Mesothelial cell of epicardium (in vitro differentiated cells): ENCODE data around the gene S1PR3. TPM values are rescaled to one million over a fixed set of nuclear protein-coding genes. Genes with fewer than 3 reads are reported as not detected.

ENCODE experiments used
- DNase-seq, 2 experiments: peaks; one replicate each; pipeline ENCODE4 v3.0.0; 2021; ENCODE audit warnings: low spot score in 2 of 2; ENCODE audit not compliant: unreplicated experiment in 2 of 2
- H3K27ac Mint-ChIP-seq: 2 replicates; pipeline ENCODE4 v1.8.0; 2021; ENCODE audit warnings: mixed read lengths
- H3K27me3 Mint-ChIP-seq: 2 replicates; pipeline ENCODE4 v1.8.0; 2021; ENCODE audit warnings: low read depth, mixed read lengths
- H3K36me3 Mint-ChIP-seq: 2 replicates; pipeline ENCODE4 v1.8.0; 2021; ENCODE audit warnings: mixed read lengths
- H3K4me1 Mint-ChIP-seq: 2 replicates; pipeline ENCODE4 v1.8.0; 2021; ENCODE audit warnings: mixed read lengths
- H3K4me3 Mint-ChIP-seq: 2 replicates; pipeline ENCODE4 v1.8.0; 2021; ENCODE audit warnings: mild to moderate bottlenecking, moderate library complexity, mixed read lengths
- H3K9me3 Mint-ChIP-seq: 2 replicates; pipeline ENCODE4 v1.8.0; 2021; ENCODE audit warnings: mixed read lengths
- total RNA-seq: library from RNA; stranded (reverse); gene quantifications from 3 replicates; pipeline ENCODE4 v1.2.1, GENCODE V29; 2021
- TF ChIP-seq, protein P1 (sequence below): fragments of 200-600 bp; sonication (generic); IDR thresholded peaks from one replicate; pipeline ENCODE4 v1.5.0; 2021; ENCODE audit warnings: antibody characterized with exemption; ENCODE audit not compliant: unreplicated experiment

S1PR3 gene
- total RNA-seq, 1 donor from 2014 or later = 38.2 TPM

DNA sequence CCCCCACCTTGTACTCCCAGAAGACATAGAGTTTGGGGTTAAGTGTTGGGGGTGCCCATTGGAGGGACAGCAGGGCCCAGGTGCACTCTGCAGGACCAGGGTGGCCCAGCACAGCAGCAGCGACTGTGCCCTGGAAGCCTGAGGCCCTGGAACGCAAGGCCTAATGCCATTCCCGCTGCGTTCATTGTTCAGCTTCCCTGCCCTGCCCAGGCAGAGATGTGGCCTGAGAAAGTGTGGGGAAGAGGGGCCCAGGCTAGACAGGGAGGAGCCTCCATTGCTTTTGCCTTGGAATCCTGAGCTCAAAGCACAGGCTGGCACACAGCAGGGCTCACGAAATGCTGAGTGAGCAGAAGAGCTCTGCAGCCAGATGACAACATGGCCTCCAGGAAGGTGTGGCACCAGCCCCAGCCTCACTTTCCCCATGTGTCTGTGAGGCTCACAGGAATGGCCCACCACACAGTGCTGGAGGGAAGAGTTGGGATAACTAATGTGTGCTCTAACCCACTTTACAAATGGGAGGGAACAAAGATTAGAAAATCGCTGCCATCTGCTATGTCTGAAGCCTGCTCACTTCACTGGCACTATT, 19.4 kb downstream of the S1PR3 start:
- TF ChIP-seq, protein P1, sequence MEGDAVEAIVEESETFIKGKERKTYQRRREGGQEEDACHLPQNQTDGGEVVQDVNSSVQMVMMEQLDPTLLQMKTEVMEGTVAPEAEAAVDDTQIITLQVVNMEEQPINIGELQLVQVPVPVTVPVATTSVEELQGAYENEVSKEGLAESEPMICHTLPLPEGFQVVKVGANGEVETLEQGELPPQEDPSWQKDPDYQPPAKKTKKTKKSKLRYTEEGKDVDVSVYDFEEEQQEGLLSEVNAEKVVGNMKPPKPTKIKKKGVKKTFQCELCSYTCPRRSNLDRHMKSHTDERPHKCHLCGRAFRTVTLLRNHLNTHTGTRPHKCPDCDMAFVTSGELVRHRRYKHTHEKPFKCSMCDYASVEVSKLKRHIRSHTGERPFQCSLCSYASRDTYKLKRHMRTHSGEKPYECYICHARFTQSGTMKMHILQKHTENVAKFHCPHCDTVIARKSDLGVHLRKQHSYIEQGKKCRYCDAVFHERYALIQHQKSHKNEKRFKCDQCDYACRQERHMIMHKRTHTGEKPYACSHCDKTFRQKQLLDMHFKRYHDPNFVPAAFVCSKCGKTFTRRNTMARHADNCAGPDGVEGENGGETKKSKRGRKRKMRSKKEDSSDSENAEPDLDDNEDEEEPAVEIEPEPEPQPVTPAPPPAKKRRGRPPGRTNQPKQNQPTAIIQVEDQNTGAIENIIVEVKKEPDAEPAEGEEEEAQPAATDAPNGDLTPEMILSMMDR = no peak
- no peaks in the 10 kb centered on the region for H3K36me3 Mint-ChIP-seq
- no peaks in the 10 kb centered on the region for H3K27me3 Mint-ChIP-seq
- H3K27ac Mint-ChIP-seq = no peak overlapping the region
- H3K4me1 Mint-ChIP-seq = peaks cover 6% of the 10 kb centered on the region
- peaks cover 1% of the 10 kb centered on the region for H3K9me3 Mint-ChIP-seq
- H3K4me3 Mint-ChIP-seq = no peak overlapping the region
- DNase-seq = no peak

DNA sequence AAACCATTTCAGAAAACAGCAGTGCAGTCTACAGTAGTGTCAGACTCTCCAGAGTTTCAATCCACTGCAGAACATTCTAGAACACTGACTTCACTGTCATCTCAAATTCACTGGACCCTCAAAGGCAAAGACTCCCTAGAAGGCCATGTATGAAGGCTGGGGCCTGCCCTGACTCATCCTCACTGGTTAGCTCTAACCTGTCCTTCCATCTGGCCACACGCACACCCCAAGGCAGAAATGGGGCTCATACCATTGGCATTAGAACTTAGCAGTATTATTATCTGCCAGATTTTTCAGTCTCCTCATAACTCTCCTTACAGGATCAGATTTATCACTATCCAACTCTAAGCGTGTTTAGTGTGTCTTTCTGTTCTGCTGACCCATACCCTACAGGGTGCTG, 20.4 kb downstream of the S1PR3 start:
- no peaks in the 10 kb centered on the region for H3K36me3 Mint-ChIP-seq
- peaks cover 3% of the 10 kb centered on the region for H3K9me3 Mint-ChIP-seq
- H3K27me3 Mint-ChIP-seq = no peaks in the 10 kb centered on the region
- H3K4me1 Mint-ChIP-seq = no peaks in the 10 kb centered on the region
- H3K4me3 Mint-ChIP-seq = no peak overlapping the region
- no peak overlapping the region for H3K27ac Mint-ChIP-seq
- TF ChIP-seq, protein P1 = no peak
- DNase-seq = no peak

DNA sequence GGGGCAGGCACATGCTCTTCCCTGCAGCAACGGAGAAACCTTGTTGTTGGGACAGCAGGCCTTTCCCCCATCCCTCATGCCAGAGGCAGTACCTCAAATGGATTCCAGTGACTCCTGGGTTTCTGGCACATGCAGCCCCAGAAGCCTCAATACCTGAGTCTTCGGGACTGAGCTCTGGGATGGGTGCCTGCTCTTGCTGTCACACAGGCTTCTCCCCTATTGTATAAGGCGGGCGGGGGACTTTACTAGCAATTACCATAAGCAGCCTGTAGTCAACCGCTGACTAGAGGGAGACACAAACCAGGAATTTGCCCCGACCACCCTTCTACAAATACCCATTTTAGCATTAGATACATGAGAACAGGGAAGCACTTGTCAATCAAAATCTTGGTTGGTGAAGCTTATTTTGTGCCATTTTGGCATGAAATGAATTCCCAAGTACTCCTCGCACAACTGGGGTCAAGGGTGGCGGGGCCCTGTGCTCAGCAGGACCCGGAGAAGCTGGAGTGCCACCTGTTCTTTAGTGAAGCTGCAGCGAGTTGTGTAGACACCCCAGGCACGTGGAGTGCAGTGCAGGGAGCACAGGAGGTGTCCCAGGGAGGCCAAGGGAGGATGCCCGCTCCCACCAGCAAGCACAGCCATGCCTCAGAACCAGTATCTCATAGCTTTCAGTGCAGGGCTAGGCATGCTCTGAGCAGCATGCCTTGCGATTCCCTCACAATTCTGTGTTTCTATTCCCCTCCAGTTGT, 21.2 kb downstream of the S1PR3 start:
- H3K27ac Mint-ChIP-seq = no peak overlapping the region
- no peak overlapping the region for H3K4me3 Mint-ChIP-seq
- DNase-seq = no peak
- H3K4me1 Mint-ChIP-seq = no peaks in the 10 kb centered on the region
- H3K9me3 Mint-ChIP-seq = peaks cover 4% of the 10 kb centered on the region
- H3K27me3 Mint-ChIP-seq = no peaks in the 10 kb centered on the region
- H3K36me3 Mint-ChIP-seq = no peaks in the 10 kb centered on the region
- TF ChIP-seq, protein P1 = no peak

DNA sequence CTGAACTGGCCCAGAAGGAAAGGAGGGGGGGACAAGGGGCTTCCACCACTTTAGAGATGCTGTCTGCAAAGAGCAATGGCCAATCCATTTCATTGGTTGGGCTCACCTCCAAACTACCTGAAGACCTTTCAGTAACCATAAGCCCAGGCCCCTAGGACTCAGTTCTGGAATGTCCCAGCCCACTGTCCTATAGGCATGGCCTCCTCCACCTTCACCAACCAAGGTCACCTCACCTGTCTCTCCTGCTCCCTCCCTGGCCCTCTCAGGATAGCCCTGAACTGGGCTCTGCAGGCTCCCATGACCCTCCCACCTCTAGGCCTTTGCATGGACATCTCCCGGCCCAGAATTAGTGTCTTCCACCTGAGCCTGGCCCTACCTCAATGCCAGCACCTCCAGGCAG, 22.4 kb downstream of the S1PR3 start:
- Mint-ChIP-seq H3K9me3 (peaks cover 9% of the 10 kb centered on the region), H3K36me3 (no peaks in the 10 kb centered on the region), H3K27me3 (no peaks in the 10 kb centered on the region), H3K27ac (no peak overlapping the region), H3K4me1 (no peaks in the 10 kb centered on the region), H3K4me3 (no peak overlapping the region)
- DNase-seq = no peak
- TF ChIP-seq, protein P1 = no peak

DNA sequence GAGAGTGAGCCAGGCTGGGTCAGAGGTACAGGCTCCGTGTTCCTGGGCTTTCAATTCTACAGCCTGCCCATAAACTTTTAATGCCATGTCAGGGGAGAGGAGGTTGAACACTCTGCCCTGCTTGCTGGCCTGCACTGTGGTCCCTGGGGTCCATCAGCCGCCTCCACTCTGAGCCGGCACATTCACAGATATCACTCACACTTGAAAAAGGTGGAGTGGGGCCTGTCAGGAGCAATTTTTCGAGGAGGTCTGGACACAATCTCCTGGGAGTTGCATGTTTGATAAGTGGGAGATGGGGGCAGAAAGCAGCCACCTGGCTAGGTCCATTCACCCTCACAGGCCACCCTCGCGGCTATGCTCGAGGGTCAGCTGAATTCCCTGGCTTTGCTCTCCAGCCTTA, 22.9 kb downstream of the S1PR3 start:
- Mint-ChIP-seq H3K36me3 (no peaks in the 10 kb centered on the region), H3K27ac (no peak overlapping the region), H3K27me3 (no peaks in the 10 kb centered on the region), H3K4me1 (no peaks in the 10 kb centered on the region), H3K4me3 (no peak overlapping the region), H3K9me3 (peaks cover 11% of the 10 kb centered on the region)
- no peak for DNase-seq
- TF ChIP-seq, protein P1 = no peak
